ENCODE measurements around the gene KRT86.

DNA sequence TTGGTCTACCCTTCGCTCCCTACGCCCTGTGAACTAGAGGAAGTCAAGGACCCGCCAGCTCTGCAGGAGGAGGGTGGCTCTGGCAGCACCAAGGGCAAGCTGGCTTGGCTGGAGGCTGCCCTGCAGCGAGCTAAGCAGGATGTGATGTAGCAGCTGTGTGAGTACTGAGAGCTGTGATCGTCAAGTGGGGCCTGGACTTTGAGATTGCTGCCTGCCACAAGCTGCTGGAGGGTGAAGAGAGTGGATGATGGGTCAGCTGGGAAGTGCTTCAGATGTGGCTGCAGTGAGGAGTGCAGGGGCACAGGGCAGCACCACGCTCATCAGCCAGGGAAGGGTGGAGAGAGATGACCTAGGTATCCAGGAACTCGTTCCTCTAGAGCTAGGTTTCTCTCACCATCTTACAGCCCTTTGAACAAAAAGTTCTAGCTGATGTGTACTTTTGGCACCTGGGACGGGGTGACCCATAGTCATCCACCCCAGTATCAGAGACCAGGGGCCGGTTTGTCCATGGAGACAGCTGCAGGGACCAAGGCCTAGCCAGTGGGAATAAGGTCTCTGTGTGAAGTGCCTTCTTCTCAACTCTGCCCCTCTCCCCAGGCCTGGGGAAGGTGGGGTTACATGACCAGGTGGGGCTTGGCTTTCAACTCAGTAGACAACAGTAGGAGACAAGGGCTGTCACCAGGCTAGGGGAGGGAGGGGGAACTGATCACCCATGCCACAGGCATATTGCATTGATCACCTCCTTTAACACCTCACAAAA, 3.2 kb downstream of the KRT86 start:
- TF ChIP-seq EZH2 (IDR thresholded peaks at IDR 0.05; ENCODE audit: low read length, missing control alignments), result no peak
- TF ChIP-seq, protein P1, sequence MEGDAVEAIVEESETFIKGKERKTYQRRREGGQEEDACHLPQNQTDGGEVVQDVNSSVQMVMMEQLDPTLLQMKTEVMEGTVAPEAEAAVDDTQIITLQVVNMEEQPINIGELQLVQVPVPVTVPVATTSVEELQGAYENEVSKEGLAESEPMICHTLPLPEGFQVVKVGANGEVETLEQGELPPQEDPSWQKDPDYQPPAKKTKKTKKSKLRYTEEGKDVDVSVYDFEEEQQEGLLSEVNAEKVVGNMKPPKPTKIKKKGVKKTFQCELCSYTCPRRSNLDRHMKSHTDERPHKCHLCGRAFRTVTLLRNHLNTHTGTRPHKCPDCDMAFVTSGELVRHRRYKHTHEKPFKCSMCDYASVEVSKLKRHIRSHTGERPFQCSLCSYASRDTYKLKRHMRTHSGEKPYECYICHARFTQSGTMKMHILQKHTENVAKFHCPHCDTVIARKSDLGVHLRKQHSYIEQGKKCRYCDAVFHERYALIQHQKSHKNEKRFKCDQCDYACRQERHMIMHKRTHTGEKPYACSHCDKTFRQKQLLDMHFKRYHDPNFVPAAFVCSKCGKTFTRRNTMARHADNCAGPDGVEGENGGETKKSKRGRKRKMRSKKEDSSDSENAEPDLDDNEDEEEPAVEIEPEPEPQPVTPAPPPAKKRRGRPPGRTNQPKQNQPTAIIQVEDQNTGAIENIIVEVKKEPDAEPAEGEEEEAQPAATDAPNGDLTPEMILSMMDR (conservative IDR thresholded peaks at IDR 0.05 in 1 of 2, IDR thresholded peaks at IDR 0.05 in 1 of 2; ENCODE audit: low read depth in 1 of 2, low read length in 2 of 2), result no peak
